Bronchial epithelial cell (primary cell): ENCODE results near the gene AGXT. TPM values are rescaled to one million over a fixed set of nuclear protein-coding genes. Genes with fewer than 3 reads are reported as not detected.

Experiments used
- DNase-seq: peaks from one replicate; pipeline ENCODE4 v3.0.0-alpha.2; 2010; ENCODE audit warnings: low read depth
- FAIRE-seq: peaks from 2 replicates; lab custom pipeline; 2011; peaks lifted over from hg19 to GRCh38; lab: Jason Lieb, UNC
- H3K27me3 ChIP-seq: 2 replicates; pipeline ENCODE4 v1.5.1; 2011; ENCODE audit warnings: low read length; ENCODE audit not compliant: control insufficient read depth, insufficient read depth
- H3K36me3 ChIP-seq: 2 replicates; pipeline ENCODE4 v1.5.1; 2011; ENCODE audit warnings: low read length; ENCODE audit not compliant: control insufficient read depth, insufficient read depth
- H3K4me3 ChIP-seq: 2 replicates; pipeline ENCODE4 v1.5.1; 2011; ENCODE audit warnings: mild to moderate bottlenecking, low read depth, low read length, control low read depth
- total RNA-seq: library from RNA; depleted of rRNA; stranded (reverse); fragments of >200 nt; gene quantifications from 2 replicates; pipeline ENCODE4 v1.2.1, GENCODE V29; 2014
- TF ChIP-seq, protein P1 (sequence below): IDR thresholded peaks from 2 replicates; pipeline ENCODE4 v1.5.1; 2011; ENCODE audit warnings: mild to moderate bottlenecking, moderate library complexity, low read length, control low read depth, inconsistent platforms; ENCODE audit not compliant: insufficient read depth, severe bottlenecking

The AGXT gene
- total RNA-seq, 1 donor from 2014 or later: not detected

DNA sequence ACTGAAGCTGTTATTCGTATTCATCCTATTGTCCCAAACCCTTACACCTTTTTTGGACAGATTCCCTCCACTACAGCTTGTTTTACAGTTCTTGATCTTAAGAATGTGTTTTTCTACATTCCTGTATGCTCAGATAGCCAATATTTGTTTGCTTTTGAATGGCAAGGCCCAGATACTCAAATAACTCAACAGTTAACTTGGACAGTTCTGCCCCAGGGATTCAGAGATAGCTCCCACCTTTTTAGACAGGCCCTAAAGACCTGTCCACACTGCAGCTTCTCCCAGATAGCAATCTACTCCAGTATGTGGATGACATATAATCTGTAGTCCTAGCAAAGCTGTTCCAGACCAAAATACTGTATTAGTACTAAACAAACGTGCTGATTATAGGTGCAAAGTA lies 7.1 kb upstream of the AGXT start:
- TF ChIP-seq, protein P1, sequence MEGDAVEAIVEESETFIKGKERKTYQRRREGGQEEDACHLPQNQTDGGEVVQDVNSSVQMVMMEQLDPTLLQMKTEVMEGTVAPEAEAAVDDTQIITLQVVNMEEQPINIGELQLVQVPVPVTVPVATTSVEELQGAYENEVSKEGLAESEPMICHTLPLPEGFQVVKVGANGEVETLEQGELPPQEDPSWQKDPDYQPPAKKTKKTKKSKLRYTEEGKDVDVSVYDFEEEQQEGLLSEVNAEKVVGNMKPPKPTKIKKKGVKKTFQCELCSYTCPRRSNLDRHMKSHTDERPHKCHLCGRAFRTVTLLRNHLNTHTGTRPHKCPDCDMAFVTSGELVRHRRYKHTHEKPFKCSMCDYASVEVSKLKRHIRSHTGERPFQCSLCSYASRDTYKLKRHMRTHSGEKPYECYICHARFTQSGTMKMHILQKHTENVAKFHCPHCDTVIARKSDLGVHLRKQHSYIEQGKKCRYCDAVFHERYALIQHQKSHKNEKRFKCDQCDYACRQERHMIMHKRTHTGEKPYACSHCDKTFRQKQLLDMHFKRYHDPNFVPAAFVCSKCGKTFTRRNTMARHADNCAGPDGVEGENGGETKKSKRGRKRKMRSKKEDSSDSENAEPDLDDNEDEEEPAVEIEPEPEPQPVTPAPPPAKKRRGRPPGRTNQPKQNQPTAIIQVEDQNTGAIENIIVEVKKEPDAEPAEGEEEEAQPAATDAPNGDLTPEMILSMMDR: no peak
- no peaks in the 10 kb centered on the region for H3K27me3 ChIP-seq
- no peak for DNase-seq
- H3K4me3 ChIP-seq: no peak overlapping the region
- H3K36me3 ChIP-seq: no peaks in the 10 kb centered on the region
- FAIRE-seq: no peak

- TF ChIP-seq, protein P1: no peak
- Histone ChIP-seq H3K27me3 (no peaks in the 10 kb centered on the region), H3K36me3 (no peaks in the 10 kb centered on the region), H3K4me3 (no peak overlapping the region)
- FAIRE-seq (no peak), DNase-seq (no peak)
Measured at GRCh38 chr2:240864475-240864874, 4.1 kb upstream of the AGXT start.

DNA sequence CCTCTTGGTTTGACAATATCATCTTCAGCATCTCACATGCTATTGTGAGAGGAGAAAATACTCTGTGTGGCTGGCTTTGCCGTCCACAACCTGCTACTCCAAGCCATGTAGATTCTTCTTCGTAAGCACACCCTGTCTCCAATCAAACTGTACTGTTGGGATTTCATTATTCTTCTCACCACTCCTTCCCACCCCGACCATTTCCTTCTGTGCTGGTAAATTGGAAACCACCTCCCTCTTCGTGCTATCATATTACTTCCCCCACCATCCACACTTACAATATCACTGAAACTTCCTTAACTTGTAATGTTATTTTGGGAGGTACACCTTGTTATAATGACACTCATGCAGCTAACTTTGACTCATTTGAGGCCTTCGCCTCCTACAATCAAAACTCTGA lies 3.2 kb upstream of the AGXT start:
- H3K4me3 ChIP-seq: no peak overlapping the region
- DNase-seq (no peak), FAIRE-seq (no peak)

DNA sequence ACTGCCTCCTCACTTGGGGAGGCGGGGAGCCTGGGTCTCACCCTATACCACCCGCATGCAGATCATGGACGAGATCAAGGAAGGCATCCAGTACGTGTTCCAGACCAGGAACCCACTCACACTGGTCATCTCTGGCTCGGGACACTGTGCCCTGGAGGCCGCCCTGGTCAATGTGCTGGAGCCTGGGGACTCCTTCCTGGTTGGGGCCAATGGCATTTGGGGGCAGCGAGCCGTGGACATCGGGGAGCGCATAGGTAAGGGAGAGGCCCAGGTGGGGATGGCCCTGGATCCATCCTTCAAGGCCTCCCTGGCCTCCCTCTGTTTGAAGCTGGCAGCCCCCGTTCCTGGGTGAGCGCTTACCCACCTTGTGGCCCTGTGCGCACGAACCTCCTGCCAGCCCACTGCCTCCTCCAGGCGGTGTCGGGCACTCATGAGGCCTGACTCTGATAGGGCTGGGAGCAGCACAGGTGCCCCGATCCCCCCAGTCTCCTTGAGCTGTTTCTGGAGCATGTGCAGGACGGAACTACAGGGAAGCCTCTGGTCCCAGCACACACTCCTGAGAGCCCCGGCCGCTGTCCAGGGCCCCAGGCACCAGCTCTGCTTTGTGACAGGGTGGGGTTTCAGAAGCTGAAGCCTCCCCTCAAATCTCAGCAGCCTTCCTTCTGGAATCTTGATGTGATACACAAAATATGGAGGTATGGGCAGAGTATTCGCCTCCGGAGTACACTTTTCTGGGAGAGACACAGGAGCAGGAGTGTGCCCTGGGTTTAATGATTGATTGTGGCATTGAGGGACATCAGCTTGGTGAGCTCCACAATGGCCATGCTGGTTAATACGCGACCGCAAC lies 708 bp downstream of the AGXT start:
- no peaks in the 10 kb centered on the region for H3K36me3 ChIP-seq
- no peak overlapping the region for H3K4me3 ChIP-seq
- no peak for FAIRE-seq
- no peak for DNase-seq
- TF ChIP-seq, protein P1: no peak
- no peaks in the 10 kb centered on the region for H3K27me3 ChIP-seq

More for the DNA sequence above, 3.2 kb upstream of the AGXT start:
- H3K36me3 ChIP-seq: no peaks in the 10 kb centered on the region
- H3K27me3 ChIP-seq: no peaks in the 10 kb centered on the region
- TF ChIP-seq, protein P1: no peak

GRCh38 chr2:240869956-240870875 lies 1.6 kb downstream of the AGXT start:
- Histone ChIP-seq H3K36me3 (no peaks in the 10 kb centered on the region), H3K4me3 (no peak overlapping the region), H3K27me3 (no peaks in the 10 kb centered on the region)
- TF ChIP-seq, protein P1: no peak
- peak; percentile 47 for FAIRE-seq
- DNase-seq: no peak
